Measurements from ENCODE around the gene PSMC3. TPM values are rescaled to one million over a fixed set of nuclear protein-coding genes. Genes with fewer than 3 reads are reported as not detected.

The PSMC3 gene
- total RNA-seq, 1 experiment from 2014 or later, result 275 TPM

DNA sequence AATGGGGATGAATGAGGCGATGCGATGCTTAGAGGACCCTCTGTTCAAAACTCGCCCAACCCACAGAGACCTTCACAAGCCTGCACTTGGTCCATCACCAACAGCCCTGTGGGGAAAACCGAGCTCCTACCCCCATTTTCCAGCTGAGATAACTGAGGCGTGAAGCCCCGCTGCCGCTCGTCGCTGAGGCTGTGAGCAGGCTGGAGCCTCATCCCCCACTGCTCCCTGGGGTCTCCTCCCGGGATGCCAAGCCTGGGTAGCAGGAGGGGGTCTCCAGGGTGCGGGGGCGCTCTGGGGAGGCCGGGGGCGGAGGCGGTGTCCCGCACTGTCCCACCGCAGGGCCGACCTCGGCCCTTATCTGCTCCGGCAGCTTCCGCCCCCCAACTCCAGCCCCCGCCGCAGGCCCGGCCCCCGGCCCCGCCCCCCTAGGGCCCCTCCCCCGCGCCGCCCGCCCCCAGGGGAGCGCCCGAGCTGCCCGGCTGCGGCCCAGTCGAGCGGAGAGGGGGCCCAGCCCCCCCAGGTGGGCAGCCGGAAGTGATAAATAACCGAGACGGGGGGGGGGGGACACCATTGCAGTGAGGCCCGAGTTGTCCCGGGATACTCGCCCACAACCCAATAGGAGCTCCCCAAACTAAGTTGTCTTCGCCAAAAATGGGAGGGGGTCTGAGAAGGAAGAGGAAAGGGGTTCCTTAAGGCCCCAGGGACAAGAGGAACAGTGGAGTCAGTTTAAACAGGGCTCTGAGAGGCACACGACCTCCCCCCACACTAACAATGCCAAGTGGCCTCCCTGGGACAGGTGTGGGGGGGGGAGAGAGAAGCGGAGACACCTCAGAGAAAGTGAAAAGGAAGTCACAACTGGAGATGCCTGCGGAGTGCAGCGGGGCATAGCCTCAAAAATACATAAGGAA lies 26.1 kb downstream of the PSMC3 start:
- H3K27ac ChIP-seq (ENCODE audit: low read length), result no peak overlapping the region
- TF ChIP-seq EZH2phosphoT487 (IDR thresholded peaks at IDR 0.05; ENCODE audit: borderline replicate concordance, low read length) (no peak), EZH2 (IDR thresholded peaks at IDR 0.05; ENCODE audit: low read length, unreplicated experiment) (no peak)
- TF ChIP-seq, protein P1, sequence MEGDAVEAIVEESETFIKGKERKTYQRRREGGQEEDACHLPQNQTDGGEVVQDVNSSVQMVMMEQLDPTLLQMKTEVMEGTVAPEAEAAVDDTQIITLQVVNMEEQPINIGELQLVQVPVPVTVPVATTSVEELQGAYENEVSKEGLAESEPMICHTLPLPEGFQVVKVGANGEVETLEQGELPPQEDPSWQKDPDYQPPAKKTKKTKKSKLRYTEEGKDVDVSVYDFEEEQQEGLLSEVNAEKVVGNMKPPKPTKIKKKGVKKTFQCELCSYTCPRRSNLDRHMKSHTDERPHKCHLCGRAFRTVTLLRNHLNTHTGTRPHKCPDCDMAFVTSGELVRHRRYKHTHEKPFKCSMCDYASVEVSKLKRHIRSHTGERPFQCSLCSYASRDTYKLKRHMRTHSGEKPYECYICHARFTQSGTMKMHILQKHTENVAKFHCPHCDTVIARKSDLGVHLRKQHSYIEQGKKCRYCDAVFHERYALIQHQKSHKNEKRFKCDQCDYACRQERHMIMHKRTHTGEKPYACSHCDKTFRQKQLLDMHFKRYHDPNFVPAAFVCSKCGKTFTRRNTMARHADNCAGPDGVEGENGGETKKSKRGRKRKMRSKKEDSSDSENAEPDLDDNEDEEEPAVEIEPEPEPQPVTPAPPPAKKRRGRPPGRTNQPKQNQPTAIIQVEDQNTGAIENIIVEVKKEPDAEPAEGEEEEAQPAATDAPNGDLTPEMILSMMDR (conservative IDR thresholded peaks at IDR 0.05; ENCODE audit: low read depth, low read length), result no peak
- no peak overlapping the region for H3K9ac ChIP-seq (ENCODE audit: low read length)
- no peaks in the 10 kb centered on the region for H3K36me3 ChIP-seq (ENCODE audit: low read depth, low read length)
- ATAC-seq, result peak; percentile 20; the same call in 1 of the 2 replicates
- no TSS peak for BruUV-seq (replicated peaks)
- H4K20me1 ChIP-seq (ENCODE audit: low read length), result no peaks in the 10 kb centered on the region
- POLR2A ChIA-PET (ENCODE audit: unreplicated experiment), result no interaction called here
- no peaks in the 10 kb centered on the region for H3F3A ChIP-seq (ENCODE audit: low read length, unreplicated experiment)
- H3K27me3 ChIP-seq (ENCODE audit: low read length), result no peaks in the 10 kb centered on the region
- no peaks in the 10 kb centered on the region for H3K4me1 ChIP-seq (ENCODE audit: insufficient read depth, low read length)
- intact Hi-C loops (cut with micrococcal nuclease), result no loop called here
- no peaks in the 10 kb centered on the region for H3K9me2 ChIP-seq (replicated peaks; ENCODE audit: low read length)
- H3K4me3 ChIP-seq (ENCODE audit: low read length), result no peak overlapping the region; the same call in 1 of the 2 replicates
- peak overlapping the region; percentile 59 for H3K4me2 ChIP-seq (ENCODE audit: low read length)
- no peak for DNase-seq
- CTCF ChIA-PET, result interaction anchor here (0.5 kb wide), 1 partner anchor 54 kb away, joined by 5 read pairs; no protein-coding TSS in a partner anchor
- H3K79me2 ChIP-seq (ENCODE audit: low read length), result no peaks in the 10 kb centered on the region
- H3K9me3 ChIP-seq (ENCODE audit: low read length), result no peaks in the 10 kb centered on the region
- peak overlapping the region; percentile 71; the same call in 1 of the 2 replicates for H2AFZ ChIP-seq (ENCODE audit: low read length)

DNA sequence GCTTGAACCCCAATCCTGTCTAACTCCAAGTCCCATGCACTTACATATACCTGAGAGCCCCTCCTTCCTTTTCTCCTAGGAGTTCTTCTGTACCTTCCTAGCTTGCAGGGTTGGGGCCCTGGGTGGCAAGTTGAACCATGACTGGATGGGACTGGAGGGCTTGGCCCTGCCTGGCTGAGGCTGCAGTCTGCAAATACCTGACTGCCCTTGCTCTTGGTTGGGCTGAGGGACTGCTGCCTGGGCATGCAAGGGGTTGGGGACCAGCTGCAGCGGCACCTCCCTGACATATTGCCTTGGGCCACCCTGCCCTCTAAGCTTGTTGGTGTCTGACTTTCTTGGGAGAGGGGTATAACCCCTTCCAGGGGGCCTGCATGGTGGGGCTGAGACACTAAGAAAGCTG lies 27.7 kb downstream of the PSMC3 start:
- Histone ChIP-seq H3K9ac (ENCODE audit: low read length) (no peak overlapping the region), H2AFZ (ENCODE audit: low read length) (no peak overlapping the region), H3K4me2 (ENCODE audit: low read length) (no peak overlapping the region), H3K36me3 (ENCODE audit: low read depth, low read length) (no peaks in the 10 kb centered on the region), H3K4me3 (ENCODE audit: low read length) (no peak overlapping the region), H4K20me1 (ENCODE audit: low read length) (no peaks in the 10 kb centered on the region), H3K4me1 (ENCODE audit: insufficient read depth, low read length) (no peaks in the 10 kb centered on the region), H3K9me2 (replicated peaks; ENCODE audit: low read length) (no peaks in the 10 kb centered on the region), H3K27ac (ENCODE audit: low read length) (no peak overlapping the region), H3K27me3 (ENCODE audit: low read length) (no peaks in the 10 kb centered on the region), H3K79me2 (ENCODE audit: low read length) (no peaks in the 10 kb centered on the region), H3F3A (ENCODE audit: low read length, unreplicated experiment) (no peaks in the 10 kb centered on the region), H3K9me3 (ENCODE audit: low read length) (no peaks in the 10 kb centered on the region)
- intact Hi-C loops (cut with micrococcal nuclease), result no loop called here
- ChIA-PET POLR2A (ENCODE audit: unreplicated experiment) (no interaction called here), CTCF (no interaction called here)
- BruUV-seq (replicated peaks), result no TSS peak
- TF ChIP-seq, protein P1 (conservative IDR thresholded peaks at IDR 0.05; ENCODE audit: low read depth, low read length), result no peak
- no peak for TF ChIP-seq EZH2 (IDR thresholded peaks at IDR 0.05; ENCODE audit: low read length, unreplicated experiment)
- TF ChIP-seq EZH2phosphoT487 (IDR thresholded peaks at IDR 0.05; ENCODE audit: borderline replicate concordance, low read length), result no peak
- ATAC-seq (no peak), DNase-seq (no peak)

DNA sequence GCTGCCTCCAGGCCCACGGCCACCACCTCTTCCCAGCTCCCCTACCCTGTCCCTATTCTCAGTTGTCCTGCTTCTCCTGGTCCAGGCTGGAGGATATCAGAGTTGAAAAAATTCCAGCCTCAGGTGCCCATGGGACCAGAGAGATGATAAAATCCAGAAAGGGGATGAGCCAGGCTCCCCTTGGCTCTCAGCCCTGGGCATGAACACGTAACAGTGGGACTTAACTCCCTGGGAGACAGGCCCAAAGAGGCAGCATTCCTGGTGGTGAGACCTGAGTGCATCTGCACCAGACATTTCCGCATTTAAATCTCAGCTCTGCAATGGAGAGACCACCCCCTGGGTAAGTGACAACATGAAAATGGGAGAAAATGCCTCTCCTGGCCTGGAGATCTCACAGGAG lies 28.2 kb downstream of the PSMC3 start:
- POLR2A ChIA-PET (ENCODE audit: unreplicated experiment), result no interaction called here

More for the DNA sequence above, 28.2 kb downstream of the PSMC3 start:
- H3K9me2 ChIP-seq (replicated peaks; ENCODE audit: low read length), result no peaks in the 10 kb centered on the region
- BruUV-seq (replicated peaks), result no TSS peak
- CTCF ChIA-PET, result no interaction called here
- no peak overlapping the region for H3K27ac ChIP-seq (ENCODE audit: low read length)
- ATAC-seq (no peak), DNase-seq (no peak)
- H3K4me1 ChIP-seq (ENCODE audit: insufficient read depth, low read length), result no peaks in the 10 kb centered on the region
- H3K36me3 ChIP-seq (ENCODE audit: low read depth, low read length), result no peaks in the 10 kb centered on the region
- no peak overlapping the region for H3K9ac ChIP-seq (ENCODE audit: low read length)
- intact Hi-C loops (cut with micrococcal nuclease), result no loop called here
- no peaks in the 10 kb centered on the region for H3K9me3 ChIP-seq (ENCODE audit: low read length)
- no peak overlapping the region for H2AFZ ChIP-seq (ENCODE audit: low read length)
- H3F3A ChIP-seq (ENCODE audit: low read length, unreplicated experiment), result no peaks in the 10 kb centered on the region
- H3K4me3 ChIP-seq (ENCODE audit: low read length), result no peak overlapping the region
- H3K4me2 ChIP-seq (ENCODE audit: low read length), result no peak overlapping the region
- TF ChIP-seq EZH2 (IDR thresholded peaks at IDR 0.05; ENCODE audit: low read length, unreplicated experiment), result no peak
- TF ChIP-seq EZH2phosphoT487 (IDR thresholded peaks at IDR 0.05; ENCODE audit: borderline replicate concordance, low read length), result no peak
- TF ChIP-seq, protein P1 (conservative IDR thresholded peaks at IDR 0.05; ENCODE audit: low read depth, low read length), result no peak
- no peaks in the 10 kb centered on the region for H3K27me3 ChIP-seq (ENCODE audit: low read length)
- no peaks in the 10 kb centered on the region for H3K79me2 ChIP-seq (ENCODE audit: low read length)
- no peaks in the 10 kb centered on the region for H4K20me1 ChIP-seq (ENCODE audit: low read length)
